ENCODE measurements around the gene NTSR2.

- TF ChIP-seq CTCF (IDR thresholded peaks at IDR 0.05; ENCODE audit: low read depth, low read length, poor library complexity, severe bottlenecking): no peak
- TF ChIP-seq EZH2phosphoT487 (IDR thresholded peaks at IDR 0.05; ENCODE audit: borderline replicate concordance, low read length): no peak
Observed at GRCh38 chr2:11629215-11629614, 40.8 kb downstream of the NTSR2 start.

Measured in DOHH2 (cell line).